Suppressor macrophage treated with lipopolysaccharide for 4 hours (primary cell): Measurements from ENCODE around the gene MRPL55.
A peak's percentile ranks its signal among the peaks of the same experiment; 100 is the strongest.

Experiments used
- DNase-seq: peaks from one replicate; pipeline ENCODE4 v3.0.0-alpha.2; 2020

Gene MRPL55

GRCh38 chr1:228098323-228098931, 10.7 kb downstream of the MRPL55 start:
- DNase-seq = no peak

GRCh38 chr1:228097333-228098081, 11.6 kb downstream of the MRPL55 start:
- DNase-seq = no peak

GRCh38 chr1:228096416-228097332, 12.4 kb downstream of the MRPL55 start:
- no peak for DNase-seq

- peak; percentile 52 for DNase-seq
These were observed 13.2 kb downstream of the MRPL55 start for GRCh38 chr1:228095938-228096337.

GRCh38 chr1:228095161-228095560, 13.9 kb downstream of the MRPL55 start:
- DNase-seq = no peak

- DNase-seq = no peak
These were observed 14.6 kb downstream of the MRPL55 start for GRCh38 chr1:228094432-228095016.

GRCh38 chr1:228093050-228093906, 15.8 kb downstream of the MRPL55 start:
- DNase-seq = no peak

GRCh38 chr1:228092342-228093049, 16.6 kb downstream of the MRPL55 start:
- no peak for DNase-seq

- no peak for DNase-seq
These were observed 18.0 kb downstream of the MRPL55 start for GRCh38 chr1:228091084-228091483.

- DNase-seq = no peak
These were observed 18.5 kb downstream of the MRPL55 start for GRCh38 chr1:228090613-228091081.

- DNase-seq = peak; percentile 61
These were observed 19.3 kb downstream of the MRPL55 start for GRCh38 chr1:228089519-228090380.

GRCh38 chr1:228088586-228089498, 20.3 kb downstream of the MRPL55 start:
- DNase-seq = peak; percentile 89

GRCh38 chr1:228087771-228088251, 21.3 kb downstream of the MRPL55 start:
- DNase-seq = peak; percentile 79

- peak; percentile 85 for DNase-seq
These were observed 23.7 kb downstream of the MRPL55 start for GRCh38 chr1:228085287-228085951.

- DNase-seq = no peak
These were observed 24.3 kb downstream of the MRPL55 start for GRCh38 chr1:228084797-228085196.

GRCh38 chr1:228084325-228084724, 24.8 kb downstream of the MRPL55 start:
- DNase-seq = peak; percentile 92

GRCh38 chr1:228083871-228084278, 25.2 kb downstream of the MRPL55 start:
- peak; percentile 82 for DNase-seq
